Stimulated activated CD8-positive, alpha-beta memory T cell treated with anti-CD3 and anti-CD28 coated beads, Interleukin-4, amount 100 ng/mL, for 4 hours (primary cell): Measurements from ENCODE around the gene DCK.

Source experiments
- DNase-seq, 2 donors: peaks; one replicate each; pipeline ENCODE4 v3.0.0-alpha.2; 2020; ENCODE audit warnings: low read depth in 2 of 2, low spot score in 1 of 2

DCK gene

DNA sequence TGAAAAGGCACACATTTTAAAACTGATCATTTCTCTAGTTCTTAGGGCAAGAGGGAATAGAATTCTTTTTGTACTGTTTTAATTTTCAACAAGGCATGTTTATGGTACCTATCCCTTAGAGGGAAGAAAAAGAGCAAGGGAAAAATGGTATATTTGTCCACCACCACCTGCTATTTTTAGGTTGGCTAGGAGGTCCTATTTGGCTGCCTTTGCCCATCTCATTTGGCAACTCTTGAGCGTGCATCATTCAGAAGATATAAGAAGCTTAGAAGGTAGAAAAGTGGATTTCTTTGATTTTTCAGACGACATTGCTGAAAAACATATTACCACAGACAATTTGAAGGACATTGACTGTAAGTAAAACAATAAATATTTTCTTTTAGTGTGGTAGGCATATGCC lies 69.0 kb downstream of the DCK start:
- DNase-seq: no peak

DNA sequence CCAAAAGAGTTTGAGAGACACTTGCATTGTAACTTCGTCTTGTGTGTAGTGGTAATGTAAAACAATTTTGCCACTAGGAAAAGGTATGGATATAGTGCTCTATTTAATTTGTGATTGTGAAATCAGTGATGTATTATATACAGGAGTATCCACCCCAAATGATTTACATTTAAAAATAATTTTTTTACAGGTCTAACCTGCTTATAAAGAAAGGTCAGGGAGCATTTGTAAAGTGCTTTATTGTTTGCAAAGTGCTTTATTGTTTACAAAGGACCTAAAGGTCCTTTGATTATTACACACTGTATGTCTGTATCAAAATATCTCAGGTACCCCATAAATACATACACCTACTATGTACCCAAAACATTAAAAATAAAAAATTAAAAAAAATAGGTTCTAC lies 70.3 kb downstream of the DCK start:
- no peak for DNase-seq

DNA sequence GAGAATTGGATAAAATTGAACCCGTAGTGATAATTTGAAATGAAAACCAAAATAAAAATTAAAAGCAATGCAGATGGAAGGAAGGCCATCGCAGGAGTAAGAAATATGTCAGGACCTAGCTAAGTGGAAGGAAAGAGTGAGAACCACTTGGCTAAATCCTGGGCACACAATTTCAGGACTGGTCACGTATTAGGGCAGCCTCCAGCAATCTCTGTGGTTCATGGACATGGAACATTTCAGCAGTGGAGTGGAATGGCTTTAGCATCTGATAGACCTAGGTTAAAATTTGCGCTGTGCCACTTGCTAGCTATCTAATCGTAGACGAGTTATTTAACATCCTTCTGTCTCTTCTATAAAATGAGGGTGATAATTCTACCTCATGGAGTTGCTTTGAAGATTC lies 71.1 kb downstream of the DCK start:
- DNase-seq: no peak

DNA sequence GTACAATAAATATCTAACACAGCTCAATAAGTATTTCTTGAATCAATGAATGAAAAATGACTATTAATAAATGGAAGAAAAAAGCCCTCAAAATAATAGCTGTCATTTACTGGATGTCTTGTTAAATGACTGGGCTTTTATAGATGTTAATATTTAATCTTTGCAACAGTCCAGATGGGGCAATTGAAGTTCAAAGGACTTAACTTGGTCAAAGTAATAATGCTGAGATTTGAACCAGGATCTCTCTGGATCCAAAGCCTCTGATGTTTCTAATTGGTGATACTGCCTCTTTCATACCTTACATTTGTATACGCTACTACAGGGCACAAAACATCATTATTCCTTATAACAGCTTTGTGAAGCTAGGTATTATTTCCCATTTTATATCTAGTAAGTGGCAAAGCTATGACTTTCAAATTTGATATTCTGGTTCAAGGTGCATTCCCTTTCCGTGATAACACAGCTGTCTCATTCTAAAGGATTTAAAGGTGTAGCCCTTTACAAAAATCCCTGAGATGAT lies 72.6 kb downstream of the DCK start:
- no peak for DNase-seq

DNA sequence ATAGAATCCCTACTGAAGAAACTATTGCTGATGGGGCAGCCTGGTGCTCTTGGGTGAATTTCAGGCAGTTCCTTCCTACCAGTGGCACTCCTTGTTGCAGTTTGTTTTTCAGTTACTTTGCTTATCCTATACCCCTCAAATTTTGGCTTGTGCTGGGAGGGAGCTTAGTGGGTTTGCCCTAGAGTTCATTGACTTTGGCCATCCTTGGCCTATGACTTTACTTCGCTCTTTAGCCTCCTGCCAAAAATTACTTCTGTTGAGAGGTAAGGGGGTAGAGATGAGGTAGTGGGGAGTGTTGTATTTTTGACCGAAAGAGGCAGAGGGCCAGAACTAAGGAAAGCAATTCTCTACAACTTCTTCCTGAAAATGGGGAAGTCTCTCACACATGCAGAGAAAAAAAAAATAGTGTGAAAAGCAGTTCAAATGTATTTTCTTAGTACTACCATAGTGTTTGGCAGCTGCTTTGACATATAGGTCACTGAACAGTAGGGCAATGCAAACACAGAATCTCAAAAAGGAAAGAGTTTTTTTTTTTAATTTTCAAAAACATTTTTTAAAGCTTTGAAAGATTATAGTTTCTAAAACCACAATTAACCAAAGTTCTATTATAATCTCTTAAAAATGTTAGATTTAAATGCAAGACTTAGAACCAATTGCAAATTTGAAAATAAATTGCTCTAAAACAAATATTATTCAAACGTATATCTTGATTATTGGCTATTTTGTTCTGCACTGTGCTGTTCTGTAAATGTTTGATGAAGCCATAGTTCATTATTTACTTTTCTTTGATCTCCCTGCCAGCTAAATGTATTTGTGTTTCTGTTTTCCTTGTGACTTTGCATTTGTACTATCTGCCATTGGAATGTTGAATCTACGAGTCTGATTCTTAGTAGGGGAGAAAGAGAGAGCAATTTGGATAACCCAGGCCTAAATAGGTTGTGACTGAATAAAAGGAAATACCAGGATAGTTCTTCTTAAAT lies 73.6 kb downstream of the DCK start:
- no peak for DNase-seq

DNA sequence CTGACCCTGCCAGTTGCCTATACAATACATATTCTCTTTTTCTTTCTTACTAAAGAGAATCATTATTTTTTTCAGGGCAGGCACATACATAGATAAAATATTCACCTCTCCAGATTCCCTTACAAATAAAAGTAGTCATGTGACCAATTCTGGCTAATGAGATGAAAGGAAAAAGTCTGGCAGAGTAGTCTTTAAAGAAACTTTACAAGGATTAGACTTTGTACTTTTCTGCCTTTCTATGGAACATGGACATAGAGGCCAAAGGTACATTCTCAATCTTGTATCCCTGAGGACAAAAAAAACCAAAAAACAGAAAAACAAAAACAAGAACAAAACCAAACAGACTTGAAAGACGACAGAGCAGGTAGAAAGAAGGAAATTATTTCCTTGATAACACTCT lies 75.6 kb downstream of the DCK start:
- no peak for DNase-seq

DNA sequence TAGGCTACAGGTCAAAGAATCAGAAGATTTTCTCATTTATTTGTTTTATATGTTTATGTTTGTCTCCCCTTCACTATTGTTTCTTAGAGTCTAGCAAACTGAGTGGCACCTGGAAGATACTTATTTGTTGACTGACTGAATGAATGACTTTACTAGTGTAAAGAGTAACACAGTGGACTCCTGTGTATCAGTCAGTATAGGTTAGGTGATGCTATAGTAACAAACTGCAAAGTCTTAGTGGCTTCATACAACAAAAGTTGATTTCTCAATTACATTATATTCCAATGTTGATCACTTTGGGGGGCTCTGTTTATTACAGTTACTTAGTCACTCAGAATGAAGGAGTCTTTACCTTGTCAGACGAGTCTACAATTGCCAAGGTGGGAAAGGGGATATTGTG lies 76.6 kb downstream of the DCK start:
- no peak for DNase-seq

DNA sequence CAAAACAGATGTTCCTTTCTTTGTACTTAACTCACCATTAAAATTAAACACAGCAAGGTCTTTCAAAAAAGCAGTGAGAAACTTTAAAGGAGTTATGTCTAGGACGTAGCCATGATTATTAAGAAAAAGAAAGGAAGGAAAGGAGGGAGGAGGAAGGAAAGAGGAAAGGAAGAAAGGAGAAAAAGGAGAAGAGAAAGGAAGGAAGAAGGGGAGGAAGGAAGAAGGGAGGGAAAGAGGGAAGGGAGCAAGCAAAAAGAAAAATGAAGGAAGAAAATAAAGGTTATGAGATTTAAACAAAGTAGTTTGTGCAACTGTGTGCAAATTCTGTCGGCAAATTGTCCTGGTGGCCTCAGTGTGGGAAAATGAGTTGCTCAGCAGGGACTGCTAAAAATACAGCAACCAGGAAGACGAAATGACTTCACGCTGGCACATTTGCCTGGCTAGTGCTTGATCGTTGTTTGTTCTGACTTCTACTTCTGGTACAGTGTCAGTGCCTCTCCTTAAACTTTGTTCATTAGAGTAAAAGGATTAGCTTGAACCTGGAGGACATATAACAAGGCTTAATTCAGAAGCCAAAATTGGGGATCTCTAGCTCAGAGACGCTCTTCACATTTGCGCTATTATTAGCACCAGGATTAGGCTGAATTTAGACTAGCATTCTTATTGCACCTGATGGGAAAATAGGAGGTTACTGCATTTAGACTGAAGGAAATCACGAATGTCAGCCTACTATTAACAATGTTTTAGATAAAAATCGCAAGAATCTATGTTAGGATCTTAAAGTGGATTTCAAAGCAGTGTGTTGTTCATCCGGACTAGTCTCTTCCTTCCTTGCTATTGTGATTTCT lies 81.2 kb downstream of the DCK start:
- no peak for DNase-seq
